Adrenal gland (tissue), 12 donors: Measurements from ENCODE around the gene CLEC16A. TPM values are rescaled to one million over a fixed set of nuclear protein-coding genes. Genes with fewer than 3 reads are reported as not detected.

ENCODE experiments used
- DNase-seq, 7 donors: peaks; one replicate each; pipeline ENCODE4 v3.0.0-alpha.2; 2019 to 2020
- H3K27ac ChIP-seq, 5 donors: fragments of 200-600 bp; sonication (generic) in 4 of 5; 1 replicate in 3 of 5; 2 replicates in 2 of 5; pipeline versions ENCODE4 v1.5.1 to v1.8.0; 2016 to 2020; ENCODE audit warnings: mild to moderate bottlenecking in 1 of 5
- H3K27me3 ChIP-seq: fragments of 200-600 bp; 2 replicates; pipeline ENCODE4 v1.8.0; 2021
- H3K36me3 ChIP-seq, 2 donors: fragments of 200-600 bp; replicated peaks in 1 of 2; 1 replicate in 1 of 2; 2 replicates in 1 of 2; pipeline versions ENCODE4 v1.5.1 to v1.8.0; 2018 to 2022
- H3K4me1 ChIP-seq, 2 donors: fragments of 200-600 bp; replicated peaks in 1 of 2; 1 replicate in 1 of 2; 2 replicates in 1 of 2; pipeline versions ENCODE4 v1.5.1 to v1.8.0; 2018 to 2021
- H3K4me3 ChIP-seq, 4 donors: fragments of 200-600 bp; sonication (generic) in 3 of 4; one replicate each; pipeline ENCODE4 v1.5.1; 2016 to 2018
- H3K9me3 ChIP-seq, 3 donors: fragments of 200-600 bp; sonication (generic) in 1 of 3; replicated peaks in 1 of 3; 1 replicate in 2 of 3; 2 replicates in 1 of 3; pipeline versions ENCODE4 v1.5.1 to v1.8.0; 2016 to 2021
- POLR2A ChIP-seq, 2 donors: fragments of 450-650 bp; IDR thresholded peaks; one replicate each; pipeline ENCODE4 v1.6.1; 2017; ENCODE audit warnings: antibody characterized with exemption in 2 of 2, mild to moderate bottlenecking in 2 of 2, moderate library complexity in 1 of 2
- WGBS, 4 donors: extraction: QIAGEN DNeasy Blood & Tissue Kit in 2 of 4; methylation state at CpG; one replicate each; pipeline versions ENCODE4 v1.1.5 to v1.1.7; 2013 to 2017; 5-methylcytosine and 5-hydroxymethylcytosine counted together
- intact Hi-C, 2 donors: fragments of 100-400 bp; cut with DNase I; formaldehyde crosslinking; loops; one replicate each; pipeline versions ENCODE4 v1.14.1 to v1.15.0; 2022 to 2023
- polyA plus RNA-seq, 3 donors: library from polyadenylated mRNA; stranded (reverse); fragments of 200-250 nt in 2 of 3; fragments of 350-450 nt in 1 of 3; fragmentation: Illumina TruSeq in 1 of 3; extraction: RNeasy Lipid Tissue Mini Kit (QIAGEN cat#74804) in 1 of 3; gene quantifications; one replicate each; pipeline ENCODE4 v1.2.3, GENCODE V29; 2013 to 2014
- total RNA-seq, 9 donors: library from RNA; depleted of rRNA in 4 of 9; stranded (reverse); fragments of >200 nt in 4 of 9; fragments of 120-200 nt in 1 of 9; fragmentation: NEBNext Ultra II Directional in 1 of 9; extraction: Animal tissue kit (Norgen Biotek cat#: 25700) in 1 of 9; gene quantifications; one replicate each; pipeline versions ENCODE4 v1.1.0 to v1.2.4, GENCODE V29; 2013 to 2023
- TF ChIP-seq, protein P1 (sequence below), 6 experiments: fragments of 450-650 bp in 4 of 6; fragments of 200-600 bp in 2 of 6; sonication (generic) in 1 of 6; IDR thresholded peaks; 1 replicate in 5 of 6; 2 replicates in 1 of 6; pipeline versions ENCODE4 v1.5.1 to v1.8.0; 2016 to 2021; ENCODE audit warnings: antibody characterized with exemption in 6 of 6, mild to moderate bottlenecking in 2 of 6, moderate library complexity in 1 of 6
- donor health status: healthy with polysubstance abuse.
- donor health status: Bipolar disorder and iron deficiency.
- donor health status: DM: yes; HTN: yes; CAD: no.
- donor health status: DM: no; HTN: no; CAD: no.
- donor health status: DM: no; HTN: no; CAD: no.
- donor health status: DM: yes; HTN: yes; CAD: no.

The CLEC16A gene
- total and polyA plus RNA-seq, 12 donors: 14.0 to 37.2 (median 27.6) TPM

DNA sequence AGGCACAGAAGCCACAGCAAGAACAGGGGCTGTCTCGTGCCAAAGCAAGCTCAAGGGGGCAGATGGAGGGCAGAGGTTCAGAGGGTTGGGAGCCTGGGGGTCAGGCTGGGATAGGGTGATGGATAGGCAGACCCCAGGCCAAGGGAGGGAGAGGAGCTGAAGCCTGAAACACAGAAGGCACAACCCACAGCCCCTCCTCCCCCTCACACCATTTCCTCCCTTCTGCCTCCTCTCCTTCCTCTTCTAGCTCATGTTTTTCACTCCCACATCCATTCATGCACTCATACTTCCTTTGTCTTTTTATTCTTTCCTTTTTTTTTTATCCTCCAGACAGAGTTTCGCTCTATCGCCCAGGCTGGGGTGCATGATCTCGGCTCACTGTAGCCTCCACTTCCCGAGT is 250.5 kb downstream of the CLEC16A start:
- TF ChIP-seq, protein P1, sequence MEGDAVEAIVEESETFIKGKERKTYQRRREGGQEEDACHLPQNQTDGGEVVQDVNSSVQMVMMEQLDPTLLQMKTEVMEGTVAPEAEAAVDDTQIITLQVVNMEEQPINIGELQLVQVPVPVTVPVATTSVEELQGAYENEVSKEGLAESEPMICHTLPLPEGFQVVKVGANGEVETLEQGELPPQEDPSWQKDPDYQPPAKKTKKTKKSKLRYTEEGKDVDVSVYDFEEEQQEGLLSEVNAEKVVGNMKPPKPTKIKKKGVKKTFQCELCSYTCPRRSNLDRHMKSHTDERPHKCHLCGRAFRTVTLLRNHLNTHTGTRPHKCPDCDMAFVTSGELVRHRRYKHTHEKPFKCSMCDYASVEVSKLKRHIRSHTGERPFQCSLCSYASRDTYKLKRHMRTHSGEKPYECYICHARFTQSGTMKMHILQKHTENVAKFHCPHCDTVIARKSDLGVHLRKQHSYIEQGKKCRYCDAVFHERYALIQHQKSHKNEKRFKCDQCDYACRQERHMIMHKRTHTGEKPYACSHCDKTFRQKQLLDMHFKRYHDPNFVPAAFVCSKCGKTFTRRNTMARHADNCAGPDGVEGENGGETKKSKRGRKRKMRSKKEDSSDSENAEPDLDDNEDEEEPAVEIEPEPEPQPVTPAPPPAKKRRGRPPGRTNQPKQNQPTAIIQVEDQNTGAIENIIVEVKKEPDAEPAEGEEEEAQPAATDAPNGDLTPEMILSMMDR (IDR thresholded peaks at IDR 0.05): no peak
- no peak for TF ChIP-seq POLR2A (IDR thresholded peaks at IDR 0.05)
- no peak overlapping the region for H3K4me3 ChIP-seq
- 74 to 92% (median 84%) methylated on average over 5 of the region's 5 CpGs for whole genome bisulfite sequencing, 4 donors
- H3K9me3 ChIP-seq: no peaks in the 10 kb centered on the region
- H3K27ac ChIP-seq: peak overlapping the region in 2 of 5 donors; percentile 7 to 23
- H3K36me3 ChIP-seq: no peaks in the 10 kb centered on the region
- no peak for DNase-seq
- intact Hi-C loops: no loop called here
- no peaks in the 10 kb centered on the region for H3K4me1 ChIP-seq
- no peaks in the 10 kb centered on the region for H3K27me3 ChIP-seq

GRCh38 chr16:11196286-11196828 is 252.0 kb downstream of the CLEC16A start:
- H3K27me3 ChIP-seq: no peaks in the 10 kb centered on the region
- H3K4me3 ChIP-seq: no peak overlapping the region
- H3K4me1 ChIP-seq: peaks cover 0 to 3% of the 10 kb centered on the region in 2 donors
- 43 to 91% (median 87%) methylated on average over 2 to 3 of the region's 3 CpGs for WGBS, 4 donors
- DNase-seq: no peak
- H3K9me3 ChIP-seq: no peaks in the 10 kb centered on the region
- no peaks in the 10 kb centered on the region for H3K36me3 ChIP-seq
- intact Hi-C loops: no loop called here
- H3K27ac ChIP-seq: no peak overlapping the region
- TF ChIP-seq POLR2A (IDR thresholded peaks at IDR 0.05): no peak
- TF ChIP-seq, protein P1 (IDR thresholded peaks at IDR 0.05): no peak

GRCh38 chr16:11198375-11198774 is 254.0 kb downstream of the CLEC16A start:
- intact Hi-C loops: no loop called here
- no peak for TF ChIP-seq POLR2A (IDR thresholded peaks at IDR 0.05)
- TF ChIP-seq, protein P1 (IDR thresholded peaks at IDR 0.05): no peak
- H3K4me1 ChIP-seq: peaks cover 0 to 12% of the 10 kb centered on the region in 2 donors
- H3K27ac ChIP-seq: no peak overlapping the region
- H3K9me3 ChIP-seq: no peaks in the 10 kb centered on the region
- DNase-seq: no peak
- no peak overlapping the region for H3K4me3 ChIP-seq
- H3K36me3 ChIP-seq: no peaks in the 10 kb centered on the region
- WGBS, 4 donors: 72 to 86% (median 82%) methylated on average over 5 of the region's 5 CpGs
- H3K27me3 ChIP-seq: no peaks in the 10 kb centered on the region

DNA sequence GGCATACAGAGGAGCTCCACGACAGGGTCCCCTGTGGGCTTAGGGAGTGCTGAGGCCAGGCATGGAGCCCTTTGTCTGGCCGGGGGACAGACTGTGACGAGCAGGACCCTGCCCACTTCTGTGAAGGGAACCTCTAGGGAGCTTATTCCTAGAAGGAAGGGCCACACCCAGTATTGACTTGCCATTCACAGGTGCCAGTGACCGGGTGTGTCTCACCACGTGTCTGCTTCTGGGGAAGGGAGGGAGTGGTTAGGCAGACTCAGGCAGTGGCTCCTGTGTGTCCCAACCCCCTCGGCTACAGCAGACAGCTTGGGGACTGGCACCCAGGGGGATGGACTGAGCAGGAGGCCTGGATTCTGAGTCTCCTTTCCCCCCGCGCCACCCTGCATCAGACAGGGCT is 254.5 kb downstream of the CLEC16A start:
- no peaks in the 10 kb centered on the region for H3K9me3 ChIP-seq
- no peak for TF ChIP-seq POLR2A (IDR thresholded peaks at IDR 0.05)
- TF ChIP-seq, protein P1 (IDR thresholded peaks at IDR 0.05): no peak
- no peaks in the 10 kb centered on the region for H3K27me3 ChIP-seq
- WGBS, 4 donors: 65 to 98% (median 74%) methylated on average over 6 to 8 of the region's 8 CpGs
- intact Hi-C loops: no loop called here
- no peak overlapping the region for H3K27ac ChIP-seq
- no peak for DNase-seq
- H3K4me1 ChIP-seq: peaks cover 0 to 12% of the 10 kb centered on the region in 2 donors
- H3K4me3 ChIP-seq: no peak overlapping the region
- no peaks in the 10 kb centered on the region for H3K36me3 ChIP-seq
